K562 (cell line): Measurements from ENCODE around the gene ARHGEF25. TPM values are rescaled to one million over a fixed set of nuclear protein-coding genes. Genes with fewer than 3 reads are reported as not detected.

ENCODE experiments used
- ELF4 ChIP-seq: fragments of 450-650 bp; formaldehyde crosslinking; IDR thresholded peaks from 2 replicates; pipeline ENCODE4 v1.4.0; 2022; ENCODE audit warnings: missing genetic modification characterization
- ELK3 ChIP-seq: fragments of 450-650 bp; formaldehyde crosslinking; IDR thresholded peaks from 2 replicates; pipeline ENCODE4 v1.4.0; 2020; ENCODE audit warnings: mild to moderate bottlenecking
- ID3 ChIP-seq, 2 experiments: fragments of 250-450 bp in 1 of 2; fragments of 450-650 bp in 1 of 2; sonication (Bioruptor Pico) in 1 of 2; IDR thresholded peaks; 2 replicates each; pipeline versions ENCODE4 v1.6.1 to v1.8.0; 2016 to 2021; ENCODE audit warnings: mild to moderate bottlenecking in 2 of 2, moderate library complexity in 2 of 2, missing compliant biosample characterization in 1 of 2, missing genetic modification characterization in 1 of 2
- NR2C2 ChIP-seq, 2 experiments: fragments of 200-800 bp in 1 of 2; sonication (Bioruptor generic) in 1 of 2; sonication (generic) in 1 of 2; formaldehyde crosslinking in 1 of 2; IDR thresholded peaks; 2 replicates each; pipeline versions ENCODE4 v1.6.1 to v1.8.0; 2016 to 2022; ENCODE audit warnings: mild to moderate bottlenecking in 1 of 2, missing compliant biosample characterization in 1 of 2, missing genetic modification characterization in 1 of 2, missing genetic modification reagents in 1 of 2
- SP1 ChIP-seq: sonication (generic); formaldehyde crosslinking; IDR thresholded peaks from 2 replicates; pipeline ENCODE4 v1.8.1; 2022; ENCODE audit warnings: mild to moderate bottlenecking, missing genetic modification reagents
- TAF9B ChIP-seq: fragments of 450-650 bp; IDR thresholded peaks from 2 replicates; pipeline ENCODE4 v1.6.1; 2018; ENCODE audit warnings: mild to moderate bottlenecking; ENCODE audit not compliant: partially characterized antibody
- YY1 ChIP-seq, 3 experiments: IDR thresholded peaks; 2 replicates each; pipeline ENCODE4 v1.6.1; 2011; ENCODE audit warnings: low read length in 2 of 3, mild to moderate bottlenecking in 2 of 3, moderate library complexity in 2 of 3, borderline replicate concordance in 1 of 3, control low read depth in 1 of 3, low read depth in 1 of 3; ENCODE audit not compliant: insufficient read depth in 3 of 3, insufficient replicate concordance in 2 of 3, control insufficient read depth in 1 of 3, insufficient read length in 1 of 3; ENCODE audit errors: extremely low read depth in 1 of 3
- ZNF239 ChIP-seq: fragments of 250-450 bp; sonication (Bioruptor Pico); IDR thresholded peaks from 2 replicates; pipeline ENCODE4 v1.4.0; 2020; ENCODE audit warnings: mild to moderate bottlenecking
- ZNF592 ChIP-seq: fragments of 450-650 bp; IDR thresholded peaks from 2 replicates; pipeline ENCODE4 v1.6.1; 2017; ENCODE audit warnings: antibody characterized with exemption, mild to moderate bottlenecking
- ZNF766 ChIP-seq: fragments of 200-800 bp; sonication (Bioruptor generic); conservative IDR thresholded peaks from 2 replicates; pipeline ENCODE4 v1.6.1; 2016; ENCODE audit warnings: missing genetic modification characterization, missing compliant biosample characterization
- polyA plus RNA-seq, 8 experiments: library from polyadenylated mRNA; depleted of rRNA in 4 of 8; stranded (reverse) in 5 of 8; unstranded in 3 of 8; fragments of >200 nt; fragmentation: Nextera tagmentation in 2 of 8; fragmentation: Illumina TruSeq in 1 of 8; extraction: Ambion mirVana in 2 of 8; extraction: Trizol in 1 of 8; gene quantifications; 2 replicates each; pipeline versions ENCODE4 v1.2.1 to v1.2.3, GENCODE V29; 2011 to 2014; ENCODE audit warnings: inconsistent platforms in 1 of 8, missing spikeins in 1 of 8
- total RNA-seq, 7 experiments: library from RNA; depleted of rRNA in 6 of 7; stranded (reverse); fragments of >200 nt in 6 of 7; fragmentation: Illumina TruSeq in 2 of 7; extraction: Trizol in 2 of 7; gene quantifications; 2 replicates each; pipeline versions ENCODE4 v1.2.1 to v1.2.3, GENCODE V29; 2011 to 2021; ENCODE audit warnings: low replicate concordance in 1 of 7
- TF ChIP-seq, protein P1 (sequence below): IDR thresholded peaks from 2 replicates; pipeline ENCODE4 v1.6.1; 2011; ENCODE audit warnings: borderline replicate concordance, low read depth, mild to moderate bottlenecking, moderate library complexity, low read length; ENCODE audit not compliant: insufficient read depth, poor library complexity, severe bottlenecking
- TF ChIP-seq, protein P2 (sequence below): sonication (generic); formaldehyde crosslinking; IDR thresholded peaks from 2 replicates; pipeline ENCODE4 v1.8.0; 2022; ENCODE audit warnings: mild to moderate bottlenecking, missing genetic modification reagents
- TF ChIP-seq, protein P3 (sequence below): fragments of 250-450 bp; sonication (Bioruptor Pico); IDR thresholded peaks from 2 replicates; pipeline ENCODE4 v1.4.0; 2020

ARHGEF25 gene
- total and polyA plus RNA-seq, 9 of the 15 experiments (the other 6 are each of a cell fraction or from before 2014, with no cell fraction given) = 0.13 to 17.3 (median 11.6) TPM

- peak; percentile 65; the same call in 1 of the 2 replicates for TF ChIP-seq ELF4
- TF ChIP-seq, protein P1, sequence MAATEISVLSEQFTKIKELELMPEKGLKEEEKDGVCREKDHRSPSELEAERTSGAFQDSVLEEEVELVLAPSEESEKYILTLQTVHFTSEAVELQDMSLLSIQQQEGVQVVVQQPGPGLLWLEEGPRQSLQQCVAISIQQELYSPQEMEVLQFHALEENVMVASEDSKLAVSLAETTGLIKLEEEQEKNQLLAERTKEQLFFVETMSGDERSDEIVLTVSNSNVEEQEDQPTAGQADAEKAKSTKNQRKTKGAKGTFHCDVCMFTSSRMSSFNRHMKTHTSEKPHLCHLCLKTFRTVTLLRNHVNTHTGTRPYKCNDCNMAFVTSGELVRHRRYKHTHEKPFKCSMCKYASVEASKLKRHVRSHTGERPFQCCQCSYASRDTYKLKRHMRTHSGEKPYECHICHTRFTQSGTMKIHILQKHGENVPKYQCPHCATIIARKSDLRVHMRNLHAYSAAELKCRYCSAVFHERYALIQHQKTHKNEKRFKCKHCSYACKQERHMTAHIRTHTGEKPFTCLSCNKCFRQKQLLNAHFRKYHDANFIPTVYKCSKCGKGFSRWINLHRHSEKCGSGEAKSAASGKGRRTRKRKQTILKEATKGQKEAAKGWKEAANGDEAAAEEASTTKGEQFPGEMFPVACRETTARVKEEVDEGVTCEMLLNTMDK = peak; percentile 11
- TF ChIP-seq ZNF766 = peak; percentile 44; the same call in 1 of the 2 replicates
- TF ChIP-seq, protein P2, sequence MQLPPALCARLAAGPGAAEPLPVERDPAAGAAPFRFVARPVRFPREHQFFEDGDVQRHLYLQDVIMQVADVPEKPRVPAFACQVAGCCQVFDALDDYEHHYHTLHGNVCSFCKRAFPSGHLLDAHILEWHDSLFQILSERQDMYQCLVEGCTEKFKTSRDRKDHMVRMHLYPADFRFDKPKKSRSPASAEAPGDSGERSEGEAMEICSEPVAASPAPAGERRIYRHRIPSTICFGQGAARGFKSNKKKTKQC (CRISPR knock-in tag) = no peak
- peak; percentile 52; the same call in 1 of the 2 replicates for TF ChIP-seq SP1 (CRISPR knock-in tag)
- TF ChIP-seq TAF9B = peak; percentile 50
- TF ChIP-seq ID3 (CRISPR knock-in tag; IDR thresholded peaks at IDR 0.05) = no peak
- TF ChIP-seq ID3 (tag; IDR thresholded peaks at IDR 0.05) = no peak
- TF ChIP-seq, protein P3, sequence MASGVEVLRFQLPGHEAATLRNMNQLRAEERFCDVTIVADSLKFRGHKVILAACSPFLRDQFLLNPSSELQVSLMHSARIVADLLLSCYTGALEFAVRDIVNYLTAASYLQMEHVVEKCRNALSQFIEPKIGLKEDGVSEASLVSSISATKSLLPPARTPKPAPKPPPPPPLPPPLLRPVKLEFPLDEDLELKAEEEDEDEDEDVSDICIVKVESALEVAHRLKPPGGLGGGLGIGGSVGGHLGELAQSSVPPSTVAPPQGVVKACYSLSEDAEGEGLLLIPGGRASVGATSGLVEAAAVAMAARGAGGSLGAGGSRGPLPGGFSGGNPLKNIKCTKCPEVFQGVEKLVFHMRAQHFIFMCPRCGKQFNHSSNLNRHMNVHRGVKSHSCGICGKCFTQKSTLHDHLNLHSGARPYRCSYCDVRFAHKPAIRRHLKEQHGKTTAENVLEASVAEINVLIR (CRISPR knock-in tag) = 0 out of 2 replicates have a peak, but pooled peaks have one; percentile 25
- 0 out of 2 replicates have a peak, but pooled peaks have one; percentile 34 for TF ChIP-seq NR2C2 (CRISPR knock-in tag; IDR thresholded peaks at IDR 0.05)
- peak; percentile 66 for TF ChIP-seq NR2C2 (tag; IDR thresholded peaks at IDR 0.05)
- no peak for TF ChIP-seq ELK3 (CRISPR knock-in tag)
- peak; percentile 6 to 75 (median 71) for TF ChIP-seq YY1 (IDR thresholded peaks at IDR 0.05; ENCODE audit: borderline replicate concordance in 1 of 3, control insufficient read depth in 1 of 3, extremely low read depth in 1 of 3, insufficient read depth in 3 of 3, insufficient read length in 1 of 3, insufficient replicate concordance in 2 of 3, low read depth in 1 of 3, low read length in 2 of 3)
- peak; percentile 13; the same call in 1 of the 2 replicates for TF ChIP-seq ZNF239 (CRISPR knock-in tag)
- peak; percentile 73; the same call in 1 of the 2 replicates for TF ChIP-seq ZNF592
Measured at GRCh38 chr12:57590864-57591781, 20.1 kb upstream of the ARHGEF25 start, which contains the start of gene PIP4K2C (continued).
